Nucleus accumbens (tissue), 56 donors: Measurements from ENCODE around the gene ELL2.

Experiments used
- DNase-seq, 56 donors: peaks; one replicate each; lab custom pipeline; 2025; lab: John Stamatoyannopoulos, UW

ELL2 gene

DNA sequence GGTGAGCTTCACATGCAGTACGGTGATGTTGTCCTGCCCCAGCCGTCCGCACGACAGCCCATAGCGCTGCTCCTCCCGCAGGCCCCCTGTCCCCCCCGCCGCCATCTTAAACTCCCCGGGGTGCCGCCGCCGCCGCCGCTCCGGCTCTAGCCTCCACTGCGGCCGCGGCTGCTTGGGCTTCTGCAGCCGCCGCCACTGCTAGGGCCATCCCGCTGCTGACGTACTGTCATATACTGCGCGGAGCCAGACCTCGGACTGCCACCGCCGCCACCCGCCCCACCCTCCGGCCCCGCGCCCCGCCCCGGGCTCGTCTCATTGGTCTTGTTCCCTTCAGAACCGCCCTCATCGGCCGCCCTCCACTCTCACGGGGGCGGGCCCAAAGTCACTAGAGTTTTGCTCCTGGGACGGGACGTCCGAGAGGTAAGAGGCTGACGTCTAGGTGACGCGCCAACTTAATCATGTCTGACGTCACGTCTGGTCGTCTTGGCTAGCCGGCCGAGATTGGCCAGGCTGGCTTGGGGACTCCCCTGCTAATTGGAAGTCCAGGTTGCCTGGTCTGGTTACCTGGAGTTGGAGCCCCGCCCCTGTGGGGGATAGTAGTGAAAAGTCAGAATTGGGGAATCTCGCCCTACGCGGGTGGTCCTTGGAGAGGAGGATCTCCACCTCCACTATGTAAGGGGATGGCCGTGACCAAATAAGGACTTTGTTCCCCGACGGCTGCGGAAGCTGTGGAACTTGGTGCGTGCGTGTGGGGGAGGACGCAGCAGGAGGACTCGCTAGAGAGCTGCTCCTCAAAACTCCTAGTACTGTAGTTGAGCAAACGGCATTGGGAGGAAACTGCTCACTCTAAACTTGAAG, at the start of gene ELL2:
TSS of gene ELL2 (minus strand) at position 235 of the 858 bp plus-strand sequence. CDS start at position 105, 130 bp downstream.
- peak; percentile 61 to 99 (median 91) for DNase-seq

GRCh38 chr5:96008987-96009647, 47.5 kb upstream of the ELL2 start:
- no peak for DNase-seq

DNA sequence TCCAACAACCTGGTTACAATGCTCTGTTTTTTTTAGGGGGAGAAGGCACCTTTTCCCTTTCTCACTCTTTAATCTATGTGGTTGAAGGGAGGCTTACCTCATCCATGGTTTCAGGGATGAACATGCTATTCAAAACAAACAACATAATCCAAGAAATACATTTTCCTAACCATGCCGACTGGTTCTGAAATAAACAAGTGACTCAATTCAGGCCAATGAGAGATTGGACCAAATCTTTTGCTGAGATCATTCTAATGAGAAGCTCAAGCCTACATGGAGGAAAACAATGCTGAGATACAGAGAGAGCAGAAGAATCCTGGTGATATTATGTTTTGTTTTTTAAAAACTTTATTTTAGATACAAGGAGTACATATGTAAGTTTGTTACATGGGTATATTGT, 46.8 kb upstream of the ELL2 start:
- no peak for DNase-seq

GRCh38 chr5:96007051-96007450, 45.4 kb upstream of the ELL2 start:
- no peak for DNase-seq

GRCh38 chr5:96006291-96006690, 44.6 kb upstream of the ELL2 start:
- no peak for DNase-seq

DNA sequence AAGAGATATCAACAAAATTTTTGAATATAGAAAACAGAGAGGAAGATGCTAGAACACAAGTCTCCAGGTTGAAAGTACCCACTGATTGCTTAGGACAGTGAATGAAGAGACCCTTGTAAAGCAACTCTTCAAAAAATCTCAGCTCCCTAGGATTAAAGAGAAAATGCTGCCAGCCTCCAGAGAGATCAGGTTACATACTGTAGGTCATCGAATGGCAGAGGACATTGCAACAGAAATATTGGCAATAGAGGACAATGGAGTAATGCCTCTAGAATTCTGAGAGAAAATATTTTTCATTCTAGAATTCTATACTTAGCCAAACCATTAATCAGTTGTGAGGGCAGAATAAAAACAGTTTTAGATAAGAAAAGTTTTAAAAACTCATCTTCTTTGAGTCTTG, 43.1 kb upstream of the ELL2 start:
- DNase-seq = no peak

DNA sequence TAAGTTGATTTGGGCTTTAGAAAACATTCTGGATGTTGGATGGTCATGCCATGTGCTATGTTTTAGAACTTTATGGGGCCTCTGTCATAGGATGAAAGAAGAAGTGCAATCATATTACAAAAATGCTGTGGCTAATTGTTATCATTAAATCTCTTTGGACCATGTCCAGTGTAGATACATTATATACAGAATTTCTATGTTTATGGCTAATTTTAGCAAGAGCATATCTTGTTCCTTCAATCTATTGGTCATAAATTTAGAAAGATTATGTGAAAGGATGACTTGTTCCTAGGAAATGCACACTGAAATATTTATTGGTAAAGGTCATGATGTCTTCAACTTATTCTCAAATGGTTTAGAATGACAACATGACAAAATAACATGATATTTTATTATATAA, 42.4 kb upstream of the ELL2 start:
- no peak for DNase-seq

- no peak for DNase-seq
Measured at GRCh38 chr5:96001262-96001661, 39.6 kb upstream of the ELL2 start.

DNA sequence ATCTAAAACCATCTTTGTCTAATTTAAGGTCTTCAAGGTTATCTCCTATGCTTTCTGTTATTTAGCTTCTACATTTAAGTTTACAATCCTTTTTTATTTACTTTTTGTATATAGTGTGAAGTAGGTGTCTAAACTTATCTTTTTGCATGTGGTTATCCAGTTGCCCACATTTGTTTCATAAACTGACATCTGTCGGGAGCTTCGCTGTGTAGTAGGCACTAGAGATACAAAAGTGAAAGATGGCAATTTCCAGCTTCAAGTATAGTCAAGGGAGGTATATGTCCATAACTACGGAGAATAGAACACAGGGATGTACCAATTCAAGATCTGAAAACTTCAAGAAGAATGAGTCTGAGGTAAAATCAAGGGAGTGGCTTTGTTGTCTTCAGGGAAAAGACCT, 38.7 kb upstream of the ELL2 start:
- DNase-seq = no peak

DNA sequence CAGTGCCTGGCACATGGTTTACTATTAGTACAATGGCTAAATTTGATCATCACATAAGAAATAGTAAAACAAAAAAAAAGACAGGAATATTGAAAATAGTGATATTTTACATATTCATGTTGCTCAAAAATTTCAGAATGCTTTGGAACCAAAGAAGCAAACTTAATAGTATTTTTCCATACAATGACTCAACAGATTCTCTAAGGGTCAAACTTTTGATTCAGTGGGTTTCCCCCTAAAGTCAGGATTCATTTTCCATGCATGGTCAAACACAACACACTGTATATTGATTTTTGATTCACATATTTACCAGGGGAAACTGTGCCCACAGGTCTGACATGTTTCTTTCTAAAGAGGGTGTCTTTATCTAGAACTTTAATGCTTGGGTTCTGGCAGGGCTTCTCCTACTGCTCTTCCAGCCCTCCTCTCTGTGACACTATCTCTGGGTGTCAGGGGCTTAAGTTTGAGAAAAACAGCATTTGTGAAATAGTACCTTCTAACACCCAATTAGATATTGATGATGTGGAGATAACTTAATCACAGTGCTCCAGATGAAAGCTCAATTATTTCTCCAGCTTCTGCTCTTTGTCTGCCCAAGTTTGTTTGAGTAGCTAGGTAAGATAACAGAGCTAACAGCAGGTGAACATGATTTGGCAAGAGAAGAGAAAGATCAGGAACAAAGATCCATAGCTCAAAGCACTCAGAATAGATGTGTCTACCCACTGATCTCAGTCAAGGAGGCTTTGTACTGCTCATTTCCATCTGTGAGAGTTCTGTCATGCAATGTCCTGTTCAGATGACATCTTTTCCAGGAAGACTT, 35.5 kb upstream of the ELL2 start:
- no peak for DNase-seq

GRCh38 chr5:95995962-95996489, 34.4 kb upstream of the ELL2 start:
- DNase-seq = no peak

GRCh38 chr5:95993776-95994175, 32.1 kb upstream of the ELL2 start:
- DNase-seq = no peak

GRCh38 chr5:95993266-95993665, 31.6 kb upstream of the ELL2 start:
- no peak for DNase-seq

- no peak for DNase-seq
Measured at GRCh38 chr5:95989283-95990048, 27.8 kb upstream of the ELL2 start.

DNA sequence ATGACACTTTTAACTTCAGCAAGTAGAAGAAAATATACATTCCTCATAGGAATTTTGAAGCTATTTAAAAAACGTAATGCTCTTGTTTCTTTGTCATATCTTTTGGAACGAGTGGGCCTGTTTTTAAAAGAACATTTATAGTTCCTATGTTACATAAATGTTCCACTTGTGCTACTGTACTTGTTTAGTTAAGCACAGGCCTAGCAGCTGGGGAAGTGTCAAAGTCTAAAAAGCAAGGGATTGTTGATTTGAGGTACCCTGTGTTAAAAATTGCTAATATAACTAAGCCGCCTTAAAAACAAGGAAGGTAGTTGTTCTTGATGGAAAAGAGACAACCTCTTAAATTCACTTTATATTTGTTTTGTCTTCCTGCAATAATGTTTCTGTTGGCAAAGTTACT, 27.2 kb upstream of the ELL2 start:
- DNase-seq = peak in 1 of 56 donors; percentile 1

DNA sequence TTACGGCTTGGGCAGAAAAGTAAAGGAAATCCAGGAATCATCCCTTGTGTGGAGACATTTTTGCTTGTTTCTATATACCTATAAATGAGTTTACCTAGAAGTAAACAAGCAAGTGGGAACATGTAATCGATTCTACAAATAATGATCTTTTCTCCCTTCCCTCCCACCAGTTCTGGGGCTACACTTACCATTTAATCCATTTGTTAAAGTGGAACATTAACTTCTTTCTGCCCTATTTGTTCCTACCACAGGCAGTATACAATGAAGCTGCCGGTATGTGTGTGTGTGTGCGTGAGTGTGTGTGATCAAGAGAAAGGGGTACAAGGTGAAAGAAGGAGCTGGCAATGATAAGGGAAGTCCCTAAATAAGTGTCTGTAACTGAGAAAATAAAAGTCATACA, 26.4 kb upstream of the ELL2 start:
- DNase-seq = no peak

DNA sequence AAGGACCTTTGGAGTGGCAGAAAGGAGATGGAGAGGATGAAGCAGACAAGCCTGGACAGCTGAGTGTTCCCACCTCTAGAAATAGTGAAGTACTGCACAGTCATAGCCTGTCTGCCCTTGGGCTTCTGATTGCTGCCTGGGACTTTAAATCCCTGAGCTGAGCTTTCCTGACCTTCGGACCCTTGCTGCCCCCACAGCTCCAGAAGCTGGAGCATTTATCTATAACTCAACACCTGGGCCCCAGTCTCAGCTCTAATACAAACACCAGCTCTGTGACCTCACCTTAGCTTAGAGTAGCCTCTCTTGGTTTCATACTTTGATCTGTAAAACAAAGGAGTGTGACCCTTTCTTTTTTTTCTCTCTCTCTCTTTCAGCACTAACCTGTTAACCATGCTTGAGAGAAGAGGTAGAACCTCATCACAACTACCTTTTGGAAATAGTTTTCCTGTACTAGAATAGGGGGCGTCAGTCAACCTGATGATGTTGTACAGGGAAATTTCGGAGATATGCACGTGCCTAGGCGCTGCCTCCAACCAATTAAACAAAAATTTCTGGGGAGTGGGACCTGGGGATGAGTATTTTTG, 25.4 kb upstream of the ELL2 start:
- no peak for DNase-seq

DNA sequence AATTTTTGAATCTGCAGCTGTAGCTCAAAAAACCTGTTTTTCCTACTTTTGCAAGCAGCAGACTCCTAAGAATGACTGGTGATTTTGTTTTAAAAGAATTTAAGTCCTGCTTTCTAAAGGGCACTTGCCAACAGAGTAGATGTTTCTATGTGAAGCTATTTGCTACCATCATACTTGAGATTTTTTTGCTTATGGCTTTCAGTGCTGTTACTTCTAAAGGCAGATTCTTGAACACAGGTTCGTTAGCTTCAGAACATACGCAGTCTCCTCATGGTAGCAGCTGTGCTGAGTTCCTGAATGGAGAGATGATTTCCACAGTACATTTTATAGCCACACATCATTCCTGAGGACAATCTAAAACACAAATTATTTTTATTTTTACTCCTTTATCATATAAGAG, 24.4 kb upstream of the ELL2 start:
- no peak for DNase-seq

DNA sequence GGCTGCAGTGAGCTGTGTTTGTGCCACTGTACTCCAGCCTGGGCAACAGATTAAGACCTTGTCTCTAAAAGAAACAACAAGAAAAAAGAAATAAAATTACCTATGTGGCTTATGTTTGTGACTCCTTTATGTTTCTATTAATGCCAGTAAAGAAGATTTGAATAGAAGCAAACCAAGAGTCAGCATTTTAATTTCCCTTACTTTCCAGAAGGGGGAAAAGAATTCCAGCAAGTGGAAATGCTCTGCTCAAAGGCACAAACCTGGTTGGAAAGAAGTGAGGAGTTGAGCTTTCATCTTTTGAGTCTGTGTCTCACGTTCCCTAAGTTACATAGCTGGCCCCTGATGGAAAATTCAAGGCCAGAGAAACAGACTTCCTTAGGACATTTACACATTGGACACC, 23.6 kb upstream of the ELL2 start:
- DNase-seq = no peak
